Stimulated activated CD4-positive, alpha-beta T cell treated with anti-CD3 and anti-CD28 coated beads, Interleukin-15, amount 100 ng/mL, for 1 hour (primary cell): ENCODE measurements around the gene TTLL6.

ENCODE experiments used
- DNase-seq, 2 donors: peaks; one replicate each; pipeline ENCODE4 v3.0.0-alpha.2; 2020; ENCODE audit warnings: low read depth in 1 of 2, low spot score in 1 of 2

TTLL6 gene

DNA sequence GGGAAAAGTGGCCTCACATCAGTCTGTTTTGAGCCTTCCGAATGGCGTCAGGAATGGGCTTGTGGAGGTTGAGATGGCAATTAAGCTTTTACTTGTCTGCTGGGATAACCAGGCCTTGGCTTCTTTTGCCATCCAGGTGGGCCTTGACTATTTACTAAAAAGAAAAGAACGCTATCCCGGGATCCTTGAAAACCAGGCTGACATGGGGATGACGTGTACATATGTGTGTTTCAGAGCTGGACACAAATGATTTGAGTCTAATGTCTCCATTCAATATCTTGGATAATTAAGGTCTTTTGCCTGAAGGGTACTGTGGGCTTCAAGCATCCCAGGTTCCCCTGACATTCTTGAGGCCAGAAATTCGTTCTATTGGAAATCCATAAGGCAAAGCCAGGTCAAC, 55.9 kb downstream of the TTLL6 start:
- no peak for DNase-seq

DNA sequence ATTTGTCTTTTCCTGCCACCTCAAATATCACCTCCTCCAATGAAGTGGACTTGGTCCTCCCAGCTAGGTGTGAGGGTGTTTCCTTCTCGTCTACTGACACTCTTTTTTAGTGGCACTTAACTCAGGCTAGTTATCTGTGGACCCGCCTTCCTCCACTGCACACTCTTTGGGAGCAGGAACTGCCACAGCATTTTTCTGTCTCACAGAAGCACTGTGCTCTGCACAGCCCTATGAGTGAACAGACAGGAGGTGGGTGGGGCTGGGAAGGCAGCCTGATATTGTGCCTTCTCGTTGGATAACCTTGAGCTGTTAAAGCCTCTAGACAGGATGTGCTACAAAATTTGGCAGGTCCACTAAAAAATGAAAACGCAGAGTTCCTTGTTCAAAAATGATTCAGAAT, 56.6 kb downstream of the TTLL6 start:
- DNase-seq: no peak

DNA sequence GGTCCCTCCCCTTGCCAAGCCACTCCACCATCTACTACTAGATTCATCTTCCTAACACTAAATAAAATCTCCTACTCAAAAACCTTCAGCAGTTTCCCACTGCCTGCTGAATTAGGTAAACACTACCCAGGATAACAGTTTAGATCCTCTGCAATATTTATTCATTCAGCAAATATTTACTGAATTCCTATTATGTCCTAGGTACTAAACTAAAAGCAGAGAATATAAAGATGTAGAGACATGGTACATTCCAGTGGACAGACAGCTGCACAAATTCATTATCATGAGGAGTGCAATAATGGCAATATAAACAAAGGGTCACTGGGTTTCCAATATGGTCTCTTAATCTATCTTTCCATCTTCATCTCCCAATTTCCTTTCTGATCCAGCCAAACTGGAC, 57.7 kb downstream of the TTLL6 start:
- DNase-seq: no peak

DNA sequence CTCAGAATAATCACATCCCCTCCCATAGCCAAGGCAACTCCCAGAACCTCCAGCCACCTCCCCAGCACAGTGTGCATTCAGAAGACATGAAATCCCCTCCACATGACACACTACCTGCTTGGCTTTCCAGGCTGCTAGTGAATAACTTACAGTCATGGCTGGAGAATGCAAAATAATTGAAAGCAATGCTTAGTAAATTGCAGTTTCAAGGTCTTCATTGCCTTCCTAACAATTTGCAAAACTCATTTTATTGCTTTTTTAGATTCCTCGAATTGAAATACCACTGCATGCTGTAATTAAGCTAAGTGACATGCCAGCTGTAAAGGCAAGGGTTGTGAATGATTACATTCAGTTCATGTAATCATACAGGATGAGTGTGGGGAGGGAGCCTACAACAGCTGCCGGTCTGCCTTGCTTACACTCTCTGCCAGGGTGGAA, 59.5 kb downstream of the TTLL6 start:
- no peak for DNase-seq

DNA sequence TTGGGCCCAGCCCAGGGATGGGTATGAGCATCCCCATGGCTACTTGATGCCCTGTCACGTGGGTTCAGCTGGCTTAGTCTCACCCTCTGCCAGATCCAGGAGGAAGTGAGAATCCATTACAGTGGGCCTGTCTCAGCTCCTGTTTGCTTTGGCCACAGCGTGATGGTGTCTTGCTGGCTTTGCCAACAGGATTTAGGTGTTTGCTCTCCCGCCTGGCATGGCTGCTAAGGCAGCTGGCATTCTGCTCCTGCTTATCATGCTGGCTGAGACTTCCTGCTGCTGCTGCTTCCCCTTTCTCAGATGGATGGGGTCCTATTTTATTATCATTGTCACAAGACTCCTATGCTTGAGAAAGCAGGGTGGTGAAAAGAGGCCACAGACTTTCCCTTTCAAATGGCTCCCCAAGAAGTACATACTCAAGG, 60.2 kb downstream of the TTLL6 start:
- no peak for DNase-seq

DNA sequence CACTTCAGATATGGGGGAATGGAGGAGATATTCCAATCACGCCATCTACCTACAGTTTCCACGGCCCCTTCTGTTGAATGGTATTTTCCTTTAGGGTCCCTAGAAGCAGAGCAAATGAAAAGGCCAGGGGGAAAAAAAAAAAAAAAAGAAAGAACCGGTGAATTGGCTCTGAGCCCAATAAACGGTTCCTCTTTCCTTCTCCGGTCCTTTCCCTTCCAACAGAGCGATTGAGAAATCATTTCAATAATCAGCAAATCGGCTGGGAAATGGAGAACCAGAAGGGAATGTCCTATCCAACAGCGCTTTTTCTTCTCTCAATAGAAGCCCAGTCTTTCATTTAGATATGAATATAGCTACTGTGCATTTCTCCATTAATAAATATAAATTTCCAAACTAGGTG, 61.7 kb downstream of the TTLL6 start:
- no peak for DNase-seq

DNA sequence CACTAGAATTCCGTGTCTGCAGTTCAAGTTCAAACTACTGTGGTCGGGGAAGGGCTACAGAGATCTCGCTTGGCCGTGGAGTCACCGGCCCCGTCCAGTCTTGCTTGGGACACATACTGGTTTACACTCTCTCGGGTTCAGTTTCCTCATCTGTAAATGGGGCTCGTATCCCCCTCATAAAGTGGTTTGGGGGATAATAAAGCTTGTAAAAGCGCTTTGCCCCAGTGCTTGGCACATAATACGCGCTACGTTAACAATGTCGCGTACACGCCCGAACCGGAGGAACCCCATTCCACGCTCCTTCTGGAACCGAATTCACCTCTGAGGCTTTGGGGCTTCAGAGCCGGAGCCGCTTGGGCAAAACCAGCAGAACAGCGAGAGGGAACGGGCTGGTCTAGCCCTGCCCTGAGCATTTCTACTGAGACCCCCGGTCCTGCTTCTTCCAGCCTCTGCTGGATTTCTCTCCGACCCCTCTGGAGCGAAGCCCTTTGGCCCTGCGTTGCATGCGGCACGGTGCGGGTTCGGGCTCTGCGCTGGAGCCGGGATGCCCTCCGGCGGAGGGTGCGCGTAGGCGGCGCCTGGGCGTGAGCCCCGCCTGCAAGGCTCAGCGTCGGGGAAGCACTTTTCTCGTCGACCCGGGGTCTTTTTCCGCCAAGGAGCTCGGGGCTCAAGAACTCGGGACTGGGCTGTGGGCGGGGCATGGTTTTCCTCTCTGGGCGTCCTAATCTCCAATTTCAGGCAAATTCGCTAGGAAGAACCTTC, 62.3 kb downstream of the TTLL6 start:
- no peak for DNase-seq

DNA sequence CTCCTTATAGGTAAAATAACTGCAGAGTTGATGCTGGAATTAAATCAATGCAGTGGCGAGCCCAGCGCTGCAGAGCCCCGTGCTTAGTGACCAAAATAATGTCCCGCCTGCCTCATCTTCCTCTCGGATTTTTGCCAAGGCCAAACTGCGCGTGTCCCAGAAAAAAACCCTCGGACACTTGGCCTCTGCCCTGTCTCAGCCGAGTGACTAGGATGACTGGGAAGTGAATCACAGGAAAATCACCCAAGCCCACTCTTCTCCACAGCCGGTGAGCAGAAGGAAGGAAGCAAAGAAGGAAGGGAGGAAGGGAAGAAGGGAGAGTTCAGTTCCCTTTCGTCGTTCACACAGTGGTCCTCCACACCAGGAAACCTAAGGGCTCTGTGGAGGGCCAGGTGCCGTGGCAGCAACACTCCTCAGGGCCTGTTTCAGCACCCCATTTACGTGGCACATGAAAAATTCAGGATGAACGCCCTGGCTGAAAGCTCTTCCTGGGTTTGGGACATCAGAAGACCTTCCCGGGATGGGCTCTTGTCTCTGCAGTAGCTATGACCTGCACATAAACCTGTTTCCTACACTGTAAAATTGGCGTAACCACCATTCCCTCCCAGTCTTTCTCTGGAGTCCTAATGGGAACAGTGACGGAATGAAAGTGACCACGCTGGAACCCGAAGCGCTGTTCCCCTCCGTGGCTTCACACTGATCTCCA, 63.1 kb downstream of the TTLL6 start:
- no peak for DNase-seq

DNA sequence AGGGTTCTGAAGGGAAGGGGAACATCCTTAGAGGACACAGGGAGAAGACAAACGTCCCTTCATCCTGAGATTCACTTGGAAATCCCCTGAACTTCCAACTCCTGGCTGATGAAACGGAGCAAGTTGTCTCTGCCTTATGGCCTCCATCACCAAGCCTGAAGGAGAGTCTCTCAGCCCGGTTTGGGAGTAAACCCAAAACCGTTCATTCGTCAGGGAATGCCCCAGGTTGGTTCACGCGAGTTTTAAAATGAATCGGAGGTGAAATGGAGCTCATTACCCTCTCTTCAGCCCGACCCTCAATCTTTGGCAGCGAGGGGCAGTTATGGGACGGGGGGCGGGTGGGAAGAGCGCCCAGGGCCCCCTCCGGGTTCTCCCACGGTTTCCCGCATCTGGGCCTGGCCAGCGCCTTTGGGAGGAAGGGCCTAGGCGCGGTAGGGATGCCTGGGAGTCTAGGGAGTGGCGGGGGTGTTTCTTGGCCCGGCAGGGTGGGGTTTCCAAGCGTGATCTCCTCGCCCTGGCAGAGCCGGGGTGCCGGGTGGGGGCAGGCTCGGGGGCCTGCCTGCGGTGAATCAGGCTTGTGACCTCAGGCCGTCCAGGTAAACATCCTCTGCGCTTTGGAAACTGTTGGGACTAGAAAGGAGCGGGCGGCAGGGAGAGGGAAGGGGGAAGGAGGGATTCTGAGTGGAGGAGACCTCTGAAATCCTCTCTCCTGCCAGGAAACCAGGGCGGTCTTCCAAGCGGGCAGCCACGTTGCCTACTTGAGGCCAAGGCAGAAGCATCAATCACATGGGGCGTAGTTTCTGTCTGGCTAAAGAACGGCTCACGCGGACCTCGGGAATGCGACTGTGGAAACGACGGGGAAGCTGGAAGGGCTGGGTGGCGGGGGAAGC, 64.4 kb downstream of the TTLL6 start:
- no peak for DNase-seq

DNA sequence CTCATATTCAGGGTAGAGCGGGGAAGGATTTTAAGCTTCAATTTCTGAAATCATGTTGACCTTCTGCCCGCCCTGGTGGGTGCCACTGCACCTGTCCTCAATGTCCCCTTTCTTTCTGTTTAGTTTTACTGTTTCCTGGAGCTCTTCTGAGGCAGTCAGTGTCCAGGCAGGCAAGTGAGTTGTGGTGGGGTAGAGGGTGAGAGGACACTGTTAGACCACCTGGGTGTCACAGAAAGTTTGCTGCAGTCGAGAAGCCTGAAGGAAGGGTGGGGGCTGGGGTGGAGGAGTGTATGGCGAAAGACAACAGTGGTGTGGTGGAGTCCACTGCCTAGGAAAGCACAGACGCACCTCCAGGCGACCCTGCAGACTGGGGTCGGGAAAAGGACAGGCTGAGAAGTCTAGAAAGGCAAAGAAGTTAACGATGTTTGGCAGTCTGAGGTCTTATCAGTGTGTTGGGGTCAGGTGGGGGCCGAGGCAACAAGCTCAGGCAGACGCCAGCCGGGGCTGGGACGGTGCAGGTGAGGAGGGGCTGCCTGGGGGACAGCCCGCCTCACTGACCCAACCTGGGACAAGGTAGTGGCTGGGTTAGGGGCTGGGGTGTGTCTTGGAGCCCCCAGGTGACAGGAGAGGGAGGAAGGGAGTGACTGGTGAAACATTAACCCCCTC, 65.2 kb downstream of the TTLL6 start:
- no peak for DNase-seq

DNA sequence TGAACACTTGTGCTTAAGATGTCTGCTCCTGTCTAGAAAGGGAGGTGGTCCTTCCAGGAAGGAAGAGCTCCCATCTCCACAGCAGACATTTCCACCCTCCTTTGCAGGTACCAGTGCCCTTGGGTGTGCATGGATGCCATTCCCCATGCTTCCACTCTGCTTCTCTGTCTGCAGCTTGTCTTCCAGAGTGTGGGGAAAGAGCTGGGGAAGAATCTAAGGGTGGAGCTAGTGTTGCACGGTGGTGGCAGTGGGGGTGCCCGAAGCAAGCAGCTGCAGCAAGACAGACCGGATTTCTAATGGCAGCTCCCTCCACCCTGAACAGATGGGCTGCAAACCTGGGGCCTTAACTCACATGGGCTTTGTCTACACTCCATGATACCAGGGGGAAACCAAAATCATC, 65.9 kb downstream of the TTLL6 start:
- DNase-seq: no peak

DNA sequence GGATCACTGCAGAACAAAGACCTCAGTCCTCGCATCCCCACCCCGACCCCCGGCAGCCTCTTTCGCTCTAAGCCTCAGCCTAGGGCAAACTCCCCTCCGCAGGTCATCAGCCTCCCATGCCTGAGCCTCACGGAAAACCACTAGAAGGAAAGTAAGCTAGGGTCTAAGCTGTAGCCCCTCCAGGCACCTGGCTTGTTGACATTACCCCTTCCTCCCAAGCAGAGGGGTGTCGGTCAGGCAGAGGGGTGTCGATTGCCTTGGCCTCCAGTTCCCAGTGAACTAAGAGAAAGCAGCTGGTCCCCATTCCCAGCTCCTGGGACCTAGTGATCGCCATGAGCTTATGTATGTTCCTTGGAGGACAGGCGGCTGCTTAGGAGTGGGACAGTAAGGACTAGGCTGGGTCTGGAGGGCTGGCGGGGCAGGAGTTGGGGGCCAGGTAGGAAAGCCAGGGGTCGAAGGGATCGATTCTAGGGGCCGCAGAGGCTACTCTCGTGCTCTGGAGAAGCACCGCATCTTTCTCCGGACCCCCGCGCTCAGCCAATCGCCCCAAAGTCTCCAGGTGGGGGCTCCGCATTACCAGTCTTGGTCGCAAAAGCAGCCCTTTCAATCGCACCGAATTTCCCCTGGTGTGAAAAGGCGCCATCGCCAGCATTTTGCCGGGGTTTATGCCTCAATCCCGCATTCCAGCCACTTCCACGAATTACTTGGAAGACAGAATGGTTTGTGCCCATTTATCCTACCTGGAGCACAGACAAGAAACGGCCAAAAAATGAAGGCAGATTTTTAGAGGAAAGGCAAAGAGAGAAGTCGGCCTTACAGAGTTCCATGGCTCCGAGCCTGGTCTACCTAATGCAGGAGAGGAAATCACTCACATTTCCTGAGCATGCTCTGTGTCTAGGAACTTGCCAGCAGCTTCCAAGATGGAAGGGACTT, 67.1 kb downstream of the TTLL6 start:
- no peak for DNase-seq

DNA sequence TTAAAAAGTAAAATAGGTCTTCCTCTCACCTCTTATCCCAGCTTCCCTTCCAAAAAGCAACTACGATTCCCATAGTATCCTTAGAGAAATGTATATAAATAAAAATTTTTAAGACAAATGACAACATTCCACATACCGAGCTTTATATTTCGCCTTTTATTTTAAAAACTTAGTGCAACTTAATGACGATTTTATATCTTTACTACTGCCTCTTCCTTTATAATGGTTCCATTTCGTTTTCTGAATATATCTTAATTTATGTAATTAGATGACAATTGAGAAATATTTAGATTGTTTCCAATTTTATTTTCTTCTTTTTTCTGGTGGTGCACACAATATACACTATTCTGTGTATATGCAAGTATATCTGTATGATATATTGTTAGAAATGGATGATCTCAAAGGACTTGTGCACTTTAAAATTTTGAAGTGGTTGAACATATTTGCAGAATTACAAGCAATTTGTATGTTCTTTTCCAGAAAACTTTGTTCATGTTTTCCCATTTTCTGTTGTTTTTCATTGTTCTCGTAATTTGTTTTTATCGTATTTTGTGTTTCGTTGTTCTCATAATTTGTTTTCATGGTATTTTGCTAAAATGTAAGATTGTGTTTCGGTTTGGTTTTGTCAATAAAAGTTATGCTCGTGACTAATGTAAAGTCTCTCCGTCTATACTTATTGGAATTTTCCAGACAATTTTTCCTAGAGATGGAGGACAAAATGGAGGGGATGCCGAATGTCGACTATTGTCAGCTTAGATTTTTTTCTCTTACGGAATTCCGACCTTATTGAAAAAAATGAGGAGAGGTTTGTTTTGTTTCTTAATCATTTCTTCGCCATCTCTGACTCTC, 68.1 kb downstream of the TTLL6 start:
- DNase-seq: no peak

DNA sequence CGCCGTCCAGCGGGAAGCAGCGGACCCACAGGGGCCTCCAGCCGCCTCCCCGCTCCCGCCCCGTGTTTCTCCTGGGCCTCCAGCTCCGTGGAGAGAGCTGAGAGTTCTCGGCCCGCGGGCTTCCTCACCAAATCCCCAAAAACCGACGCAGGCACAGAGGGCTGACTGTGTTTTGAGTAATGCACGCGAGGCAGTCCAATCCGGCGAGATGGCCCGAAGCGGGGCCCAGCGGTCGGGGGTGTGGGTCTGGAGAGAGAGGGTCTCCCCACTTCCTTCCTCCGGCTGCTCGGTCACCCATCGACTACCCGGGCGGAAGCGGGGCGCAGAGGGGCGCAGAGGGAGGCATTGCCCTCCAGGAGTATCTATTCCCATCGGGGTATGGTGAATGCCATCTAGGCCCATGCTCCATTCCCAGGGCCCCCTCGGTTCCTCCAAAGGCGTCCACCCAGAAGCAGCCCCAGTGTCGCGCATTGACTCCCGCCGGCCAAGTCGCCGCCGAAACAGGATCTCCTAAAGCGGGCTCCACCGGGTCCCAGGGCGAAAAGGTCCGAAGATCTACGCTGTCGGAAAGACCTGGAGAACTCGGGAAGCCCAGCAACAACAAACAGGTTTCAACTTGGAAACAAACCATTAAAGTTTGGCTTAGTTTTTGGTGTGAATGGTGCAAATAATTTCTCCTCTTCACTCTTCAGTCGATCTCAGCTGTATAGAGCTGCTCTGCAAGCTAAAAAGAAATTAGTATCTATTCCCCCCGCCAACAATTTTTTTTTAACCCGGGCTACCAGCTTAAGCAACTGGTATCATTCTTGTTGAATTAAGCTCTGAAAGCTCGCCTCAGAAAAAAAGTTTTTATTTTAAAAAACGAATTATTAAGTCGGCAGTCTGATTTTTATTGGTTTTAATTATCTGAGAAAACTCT, 69.3 kb downstream of the TTLL6 start:
- no peak for DNase-seq

DNA sequence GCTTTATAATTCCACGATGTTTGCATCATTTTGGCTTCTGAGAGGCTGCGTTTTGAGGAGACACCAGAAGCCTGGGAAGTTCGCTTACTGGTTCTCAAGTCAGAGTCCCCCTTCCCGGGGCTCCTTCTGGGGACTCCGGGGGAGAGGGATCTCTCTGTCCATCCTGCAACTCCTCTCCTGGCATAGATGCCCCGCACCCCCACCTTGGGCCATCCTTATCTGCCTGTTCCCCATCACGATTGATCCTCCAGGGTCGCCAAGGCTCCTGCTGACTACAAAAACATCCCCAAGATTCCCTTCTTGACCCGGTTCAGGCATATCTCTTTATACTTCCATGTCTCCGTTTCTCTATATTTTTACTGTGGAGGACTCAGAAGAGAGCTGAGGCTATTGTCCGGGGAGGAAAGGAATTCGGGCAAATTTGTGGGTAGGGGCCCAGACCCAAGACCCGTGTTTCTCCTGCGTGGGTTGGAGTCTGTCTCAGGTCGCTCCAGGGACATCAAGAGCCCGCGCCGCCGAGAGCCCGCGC, 70.0 kb downstream of the TTLL6 start:
- no peak for DNase-seq

DNA sequence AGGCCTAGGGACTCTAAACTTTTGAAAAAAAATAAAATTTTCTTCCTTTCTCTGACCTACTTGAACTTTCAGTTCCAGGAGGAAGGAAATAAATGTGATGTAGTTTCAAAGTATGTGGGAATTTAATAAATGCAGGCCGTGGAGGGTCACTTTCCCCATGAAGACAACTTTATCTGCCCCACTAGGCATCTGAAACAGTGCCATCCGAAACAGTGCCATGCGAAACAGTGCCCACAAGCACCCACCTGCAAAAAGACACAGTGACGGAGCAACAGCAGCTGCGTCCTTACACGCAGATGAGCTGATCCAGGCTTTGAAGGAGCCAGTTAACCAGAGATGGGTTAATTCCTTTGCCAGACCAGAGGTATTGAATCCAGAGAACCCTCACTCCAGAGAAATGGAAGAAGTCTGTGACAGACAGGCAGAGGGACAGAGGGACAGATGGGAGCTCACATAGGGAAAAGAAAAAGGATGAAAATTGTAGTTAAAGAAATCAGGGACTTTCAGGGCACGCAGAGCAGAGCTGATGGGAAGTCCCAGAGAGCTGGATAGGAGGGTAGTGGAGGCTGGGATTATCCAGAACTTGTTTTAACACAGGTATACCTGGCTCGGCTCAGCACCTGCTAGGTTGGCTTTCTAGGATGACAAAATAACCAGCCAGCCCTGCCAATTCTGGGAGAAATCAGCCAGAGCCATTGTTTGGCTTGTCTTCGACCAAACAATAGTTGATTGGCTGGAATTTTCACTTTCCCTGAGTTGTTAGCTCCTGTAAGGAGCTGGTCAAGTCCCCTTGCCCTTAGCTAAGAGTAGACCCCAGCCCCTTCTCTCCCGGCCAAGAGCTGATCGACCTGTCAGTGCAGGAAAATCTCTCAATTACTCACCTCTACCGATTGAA, 71.4 kb downstream of the TTLL6 start:
- no peak for DNase-seq

DNA sequence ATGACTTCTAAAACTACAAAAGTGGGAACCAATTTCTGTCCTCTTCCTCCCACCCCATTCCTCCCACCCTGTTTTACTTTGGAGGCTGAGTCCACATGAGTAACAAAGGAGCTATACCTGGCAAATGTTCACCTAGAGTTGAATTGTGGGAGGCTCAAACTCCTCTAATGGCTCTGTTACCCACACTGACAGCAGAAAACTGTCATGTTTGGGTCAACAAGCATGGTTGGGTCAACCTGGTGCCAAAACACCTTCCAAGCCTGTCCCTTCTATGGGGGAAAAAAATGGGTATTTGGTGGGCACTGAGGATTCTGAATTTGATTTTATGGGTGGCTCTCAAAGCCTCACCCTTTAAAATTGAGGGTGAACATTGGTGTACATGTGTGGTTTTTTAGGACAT, 76.5 kb downstream of the TTLL6 start:
- DNase-seq: no peak
